HL-60 (cell line): ENCODE data around the gene TBC1D5.

Experiments used
- CTCF ChIP-seq: IDR thresholded peaks from one replicate; pipeline ENCODE4 v1.5.1; 2011; ENCODE audit warnings: low read length, control low read depth, inconsistent platforms; ENCODE audit not compliant: insufficient read depth
- GABPA ChIP-seq: IDR thresholded peaks from 2 replicates; pipeline ENCODE4 v1.6.1; 2012; ENCODE audit warnings: low read depth
- POLR2AphosphoS5 ChIP-seq: IDR thresholded peaks from 2 replicates; pipeline ENCODE4 v1.6.1; 2012; ENCODE audit warnings: low read depth
- SPI1 ChIP-seq: IDR thresholded peaks from 2 replicates; pipeline ENCODE4 v1.6.1; 2012; ENCODE audit warnings: low read depth, mild to moderate bottlenecking, borderline replicate concordance
- TF ChIP-seq, protein P1 (sequence below): IDR thresholded peaks from 2 replicates; pipeline ENCODE4 v1.6.1; 2012; ENCODE audit warnings: low read depth; ENCODE audit not compliant: insufficient replicate concordance

DNA sequence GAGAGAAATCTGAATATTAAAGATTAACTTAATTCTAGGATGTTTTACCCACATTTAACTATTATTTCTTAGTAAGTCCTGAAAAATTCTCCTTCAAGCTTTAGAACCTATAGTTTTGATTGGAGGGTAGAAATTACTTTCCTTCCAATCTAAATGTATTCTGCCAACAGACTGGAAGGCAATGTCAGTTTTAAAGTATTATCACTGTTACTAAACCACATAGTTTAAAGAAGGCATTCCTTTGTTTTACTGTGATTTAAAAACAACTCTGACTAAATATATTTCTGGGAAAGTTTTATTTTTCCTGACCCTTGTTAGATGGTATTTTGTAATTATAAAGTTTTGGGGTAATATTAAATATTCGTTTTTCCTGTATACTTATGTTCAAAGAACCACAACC is 382.5 kb downstream of the TBC1D5 start:
- TF ChIP-seq CTCF (no peak), GABPA (no peak), POLR2AphosphoS5 (no peak), SPI1 (no peak)
- TF ChIP-seq, protein P1, sequence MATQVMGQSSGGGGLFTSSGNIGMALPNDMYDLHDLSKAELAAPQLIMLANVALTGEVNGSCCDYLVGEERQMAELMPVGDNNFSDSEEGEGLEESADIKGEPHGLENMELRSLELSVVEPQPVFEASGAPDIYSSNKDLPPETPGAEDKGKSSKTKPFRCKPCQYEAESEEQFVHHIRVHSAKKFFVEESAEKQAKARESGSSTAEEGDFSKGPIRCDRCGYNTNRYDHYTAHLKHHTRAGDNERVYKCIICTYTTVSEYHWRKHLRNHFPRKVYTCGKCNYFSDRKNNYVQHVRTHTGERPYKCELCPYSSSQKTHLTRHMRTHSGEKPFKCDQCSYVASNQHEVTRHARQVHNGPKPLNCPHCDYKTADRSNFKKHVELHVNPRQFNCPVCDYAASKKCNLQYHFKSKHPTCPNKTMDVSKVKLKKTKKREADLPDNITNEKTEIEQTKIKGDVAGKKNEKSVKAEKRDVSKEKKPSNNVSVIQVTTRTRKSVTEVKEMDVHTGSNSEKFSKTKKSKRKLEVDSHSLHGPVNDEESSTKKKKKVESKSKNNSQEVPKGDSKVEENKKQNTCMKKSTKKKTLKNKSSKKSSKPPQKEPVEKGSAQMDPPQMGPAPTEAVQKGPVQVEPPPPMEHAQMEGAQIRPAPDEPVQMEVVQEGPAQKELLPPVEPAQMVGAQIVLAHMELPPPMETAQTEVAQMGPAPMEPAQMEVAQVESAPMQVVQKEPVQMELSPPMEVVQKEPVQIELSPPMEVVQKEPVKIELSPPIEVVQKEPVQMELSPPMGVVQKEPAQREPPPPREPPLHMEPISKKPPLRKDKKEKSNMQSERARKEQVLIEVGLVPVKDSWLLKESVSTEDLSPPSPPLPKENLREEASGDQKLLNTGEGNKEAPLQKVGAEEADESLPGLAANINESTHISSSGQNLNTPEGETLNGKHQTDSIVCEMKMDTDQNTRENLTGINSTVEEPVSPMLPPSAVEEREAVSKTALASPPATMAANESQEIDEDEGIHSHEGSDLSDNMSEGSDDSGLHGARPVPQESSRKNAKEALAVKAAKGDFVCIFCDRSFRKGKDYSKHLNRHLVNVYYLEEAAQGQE, result no peak
